ENCODE data around the gene NAA80.

Gene NAA80, protein sequence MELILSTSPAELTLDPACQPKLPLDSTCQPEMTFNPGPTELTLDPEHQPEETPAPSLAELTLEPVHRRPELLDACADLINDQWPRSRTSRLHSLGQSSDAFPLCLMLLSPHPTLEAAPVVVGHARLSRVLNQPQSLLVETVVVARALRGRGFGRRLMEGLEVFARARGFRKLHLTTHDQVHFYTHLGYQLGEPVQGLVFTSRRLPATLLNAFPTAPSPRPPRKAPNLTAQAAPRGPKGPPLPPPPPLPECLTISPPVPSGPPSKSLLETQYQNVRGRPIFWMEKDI

DNA sequence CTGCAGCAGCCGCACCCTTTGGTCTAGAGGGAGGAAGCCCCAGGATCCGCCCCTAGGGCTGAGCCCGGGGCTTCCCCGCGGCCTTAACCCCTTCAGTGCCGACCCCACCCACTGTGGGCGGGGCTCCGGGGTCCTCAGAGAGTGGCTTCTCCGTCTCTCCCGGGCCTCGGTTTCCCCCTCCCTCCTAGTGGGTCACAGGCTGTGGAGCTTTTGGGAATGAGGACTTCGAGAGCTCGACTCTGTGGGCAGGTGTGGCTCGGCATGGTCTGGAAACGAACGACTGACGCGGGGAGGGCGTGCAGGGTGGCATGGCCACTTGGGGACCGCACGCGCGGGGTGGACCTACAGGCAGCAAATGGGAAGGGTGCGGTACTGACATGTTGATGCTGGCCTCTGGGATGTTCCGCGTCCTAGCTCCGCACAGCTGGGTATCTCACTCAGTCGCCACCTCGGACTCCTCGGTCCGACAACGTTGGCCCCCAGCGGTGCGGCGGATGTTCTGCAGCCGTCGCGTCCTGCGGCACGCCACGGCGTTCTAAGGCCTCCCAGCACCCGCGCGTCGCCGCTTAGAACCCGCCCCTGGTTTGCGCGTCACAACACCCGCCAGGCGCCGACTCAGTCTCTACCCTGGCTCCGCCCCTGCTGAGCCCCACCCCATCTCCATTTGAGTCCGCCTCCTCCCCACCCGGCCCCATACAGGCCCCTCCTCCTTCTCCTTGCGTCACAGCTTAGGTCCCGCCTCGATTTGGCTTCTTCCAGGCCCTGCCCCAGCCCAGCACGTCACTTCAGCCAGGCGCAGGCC is at the start of gene NAA80, which contains the start of gene HYAL3:
TSS of gene NAA80 (minus strand) at position 570 of the 802 bp plus-strand sequence. CDS start 1,942 bp downstream, outside the sequence.
TSS of gene HYAL3 (minus strand) at position 570 of the 802 bp plus-strand sequence. CDS start 3,803 bp downstream, outside the sequence.
- peak; percentile 99 for DNase-seq (ENCODE audit: low read depth)

DNA sequence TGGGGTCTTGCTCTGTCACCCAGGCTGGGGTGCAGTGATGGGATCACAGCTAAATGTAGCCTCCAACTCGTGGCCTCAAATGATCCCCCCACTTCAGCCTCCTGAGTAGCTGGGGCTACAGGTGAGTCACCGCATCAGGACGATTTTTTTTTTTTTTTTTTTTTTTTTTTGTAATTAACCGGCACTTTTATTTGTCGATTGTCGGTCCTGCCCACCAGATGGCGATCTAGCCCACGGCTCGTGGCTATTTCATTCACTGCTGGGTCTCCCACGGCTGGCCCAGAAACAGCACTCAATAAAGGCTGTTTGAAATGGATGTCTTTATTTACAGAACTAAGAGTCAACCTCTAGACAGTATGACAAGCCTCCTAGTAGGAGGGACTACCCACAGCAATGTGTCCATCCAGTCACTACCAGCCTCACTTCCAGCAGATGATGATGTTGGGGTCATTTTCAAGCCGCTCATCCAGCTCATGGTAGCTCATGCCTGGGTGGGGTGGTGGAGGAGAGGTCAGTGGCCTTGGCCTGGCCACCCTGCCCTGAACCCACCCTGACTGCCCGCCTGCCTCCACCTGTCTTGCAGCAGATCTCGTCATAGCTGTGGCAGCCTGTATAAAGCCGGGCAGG is 48.1 kb upstream of the NAA80 start:
- DNase-seq (ENCODE audit: low read depth): peak; percentile 68

DNA sequence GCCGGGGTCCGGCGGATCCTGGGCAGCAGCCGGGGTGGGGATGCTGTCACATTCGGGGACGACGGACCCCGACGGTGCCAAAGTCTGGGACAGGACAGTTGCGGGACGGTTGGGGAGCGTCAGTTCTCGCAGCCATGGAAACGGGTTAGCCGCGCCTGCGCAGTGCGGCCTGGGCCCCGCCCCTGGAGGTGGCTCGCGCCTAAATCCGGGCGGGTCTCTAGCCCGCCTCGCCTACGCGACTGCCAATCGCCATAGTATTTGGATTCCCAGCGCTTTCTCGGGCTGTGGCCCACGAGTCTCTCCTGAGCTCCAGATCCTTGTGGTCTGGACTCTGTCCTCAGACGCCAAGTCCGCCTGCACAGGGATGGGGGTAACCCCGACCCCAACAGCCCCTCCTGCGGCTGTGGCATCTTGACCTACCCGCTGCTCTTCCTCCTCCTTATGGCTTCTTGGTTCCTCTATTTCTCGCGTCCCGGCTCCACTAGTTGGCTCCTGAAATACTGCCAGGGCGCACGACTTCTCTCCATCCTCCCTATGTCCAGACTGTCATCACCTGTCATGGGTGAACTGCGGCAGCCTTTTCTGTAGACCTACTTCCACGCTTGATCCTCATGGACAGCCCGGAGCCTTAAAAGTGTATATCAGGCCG is 46.5 kb upstream of the NAA80 start, which contains the start of gene ZMYND10:
TSS of gene ZMYND10 (minus strand) at position 147 of the 649 bp plus-strand sequence. CDS start 153 bp downstream, outside the sequence.
- peak; percentile 78 for DNase-seq (ENCODE audit: low read depth)

DNA sequence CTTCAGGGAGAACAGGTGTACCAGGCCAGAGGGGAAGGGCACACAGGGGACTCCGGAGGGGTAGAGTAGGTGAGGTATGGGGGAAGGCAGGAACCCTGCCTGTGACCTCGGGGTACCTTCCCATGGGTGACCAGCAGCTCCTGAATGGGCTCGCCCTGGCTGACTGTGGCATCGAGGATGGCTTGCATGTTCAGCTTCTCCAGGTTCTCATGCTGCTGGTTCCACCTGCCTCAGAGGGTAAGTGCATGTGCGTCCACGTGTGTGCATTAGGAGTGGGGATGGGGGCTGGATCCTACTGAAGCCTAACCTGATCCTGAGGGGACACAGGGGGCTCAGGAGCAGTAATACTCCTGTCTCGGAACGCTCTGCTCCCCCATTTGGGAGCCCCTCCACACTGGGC is 45.8 kb upstream of the NAA80 start:
- no peak for DNase-seq (ENCODE audit: low read depth)

DNA sequence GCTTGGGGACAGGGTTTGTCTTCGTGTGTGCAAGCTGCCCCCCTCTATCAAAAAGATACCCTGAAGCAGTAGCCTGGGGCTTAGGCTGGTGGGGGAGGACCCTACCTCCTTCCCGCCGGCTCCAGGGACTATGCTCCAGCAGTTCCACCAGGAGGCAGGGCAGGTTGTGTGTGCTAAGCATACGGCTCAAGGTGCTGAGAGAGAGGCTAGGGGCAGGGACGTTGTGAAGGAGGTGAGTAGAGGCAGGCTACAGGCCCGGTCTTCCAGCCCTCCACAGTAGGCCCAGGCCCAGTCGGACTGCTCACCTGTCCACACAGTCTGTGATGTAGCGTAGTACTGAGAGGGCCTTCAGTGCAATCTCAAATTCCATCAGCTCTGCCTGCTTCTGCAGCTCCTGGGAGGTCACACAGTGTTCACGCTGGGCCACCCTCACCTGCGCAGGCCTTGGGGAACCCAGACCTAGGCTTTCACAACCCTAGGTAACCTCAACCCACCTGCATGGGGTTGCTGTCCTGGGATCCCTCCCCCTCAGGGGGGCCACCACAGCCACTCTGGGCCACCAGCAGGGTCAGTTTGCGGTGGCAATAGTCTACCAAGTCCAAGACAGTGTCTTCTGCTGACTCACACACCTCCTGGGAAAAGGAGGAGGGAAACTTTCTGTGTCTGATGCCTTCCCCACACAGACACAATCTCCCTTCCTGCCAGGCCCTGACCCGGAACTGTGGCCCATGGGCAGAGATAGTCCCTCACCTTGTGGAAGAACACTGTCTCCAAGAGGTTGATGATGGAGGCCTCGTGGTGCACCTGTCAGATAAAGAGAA is 43.8 kb upstream of the NAA80 start:
- no peak for DNase-seq (ENCODE audit: low read depth)

DNA sequence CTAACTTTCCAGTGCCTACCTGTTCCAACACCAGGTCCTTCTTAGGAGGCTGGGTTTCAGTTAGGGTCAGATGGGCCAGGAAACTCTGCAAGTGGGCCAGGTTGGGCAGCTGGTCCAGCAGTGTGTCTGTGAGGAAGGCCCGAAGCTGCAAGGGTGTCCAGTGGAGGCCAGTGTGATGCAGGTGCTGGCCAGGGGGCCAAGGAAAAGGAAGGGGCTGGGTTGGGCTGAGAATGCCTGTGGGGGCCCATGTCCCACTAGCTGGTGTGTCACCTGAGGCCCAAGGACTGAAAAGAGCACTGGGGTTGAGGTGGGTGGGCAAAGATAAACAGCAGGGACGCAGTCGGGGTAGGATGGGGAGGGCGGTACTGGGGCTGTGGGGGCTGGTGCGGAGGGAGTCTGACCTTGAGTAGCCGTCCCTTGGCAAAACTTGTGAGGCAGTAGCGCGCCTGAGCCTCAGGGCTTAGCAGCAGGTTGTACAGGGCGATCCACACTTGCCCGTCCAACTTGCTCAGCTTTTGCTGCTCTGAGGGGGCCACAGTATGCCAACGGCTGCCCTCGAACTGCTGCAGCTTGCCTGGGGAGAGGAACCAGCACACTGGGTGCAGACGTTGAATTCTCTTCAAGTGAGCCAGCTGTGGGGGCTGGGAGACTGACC is 42.9 kb upstream of the NAA80 start:
- DNase-seq (ENCODE audit: low read depth): no peak

DNA sequence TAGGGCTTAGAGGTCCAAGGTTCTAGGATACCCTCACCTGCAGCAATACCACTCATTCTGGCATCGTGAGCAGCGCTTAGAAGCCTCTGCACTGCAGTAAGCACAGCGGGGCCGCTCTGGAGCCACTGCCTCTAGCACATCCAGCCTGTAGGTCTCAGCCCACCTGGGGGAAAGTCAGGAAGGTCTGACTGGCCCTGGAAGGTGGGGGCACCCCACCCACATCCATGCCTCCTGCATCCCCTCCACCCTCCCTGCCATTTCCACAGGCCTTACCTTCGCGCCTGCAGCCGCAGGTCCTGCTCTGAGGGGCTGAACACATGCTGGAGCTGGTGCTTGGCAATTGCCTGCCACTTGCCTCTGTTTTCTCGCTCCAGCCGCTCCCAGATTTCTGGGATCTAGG is 42.3 kb upstream of the NAA80 start:
- no peak for DNase-seq (ENCODE audit: low read depth)

DNA sequence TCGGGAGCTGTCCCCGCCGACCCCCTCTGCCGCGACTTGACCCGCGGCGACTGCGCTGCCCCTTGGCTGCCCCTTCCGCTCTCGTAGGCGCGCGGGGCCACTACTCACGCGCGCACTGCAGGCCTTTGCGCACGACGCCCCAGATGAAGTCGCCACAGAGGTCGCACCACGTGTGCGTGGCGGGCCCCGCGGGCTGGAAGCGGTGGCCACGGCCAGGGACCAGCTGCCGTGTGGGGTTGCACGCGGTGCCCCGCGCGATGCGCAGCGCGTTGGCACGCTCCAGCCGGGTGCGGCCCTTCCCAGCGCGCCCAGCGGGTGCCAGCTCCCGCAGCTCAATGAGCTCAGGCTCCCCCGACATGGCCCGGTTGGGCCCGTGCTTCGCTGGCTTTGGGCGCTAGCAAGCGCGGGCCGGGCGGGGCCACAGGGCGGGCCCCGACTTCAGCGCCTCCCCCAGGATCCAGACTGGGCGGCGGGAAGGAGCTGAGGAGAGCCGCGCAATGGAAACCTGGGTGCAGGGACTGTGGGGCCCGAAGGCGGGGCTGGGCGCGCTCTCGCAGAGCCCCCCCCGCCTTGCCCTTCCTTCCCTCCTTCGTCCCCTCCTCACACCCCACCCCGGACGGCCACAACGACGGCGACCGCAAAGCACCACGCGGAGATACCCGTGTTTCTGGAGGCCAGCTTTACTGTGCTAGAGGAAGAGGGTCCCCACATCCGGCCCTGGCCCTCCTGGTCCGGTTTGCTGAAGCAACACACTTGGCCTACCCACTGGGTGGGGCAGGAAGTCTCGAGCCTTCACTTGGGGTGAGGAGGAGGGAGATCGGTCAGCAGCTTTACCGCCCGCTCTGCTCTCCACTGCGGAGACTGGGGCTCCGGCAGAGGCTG is 41.5 kb upstream of the NAA80 start, which contains the start of gene RASSF1:
TSS of gene RASSF1 (minus strand) at position 389 of the 882 bp plus-strand sequence. CDS start at position 358, 31 bp downstream.
- DNase-seq (ENCODE audit: low read depth): peak; percentile 77

DNA sequence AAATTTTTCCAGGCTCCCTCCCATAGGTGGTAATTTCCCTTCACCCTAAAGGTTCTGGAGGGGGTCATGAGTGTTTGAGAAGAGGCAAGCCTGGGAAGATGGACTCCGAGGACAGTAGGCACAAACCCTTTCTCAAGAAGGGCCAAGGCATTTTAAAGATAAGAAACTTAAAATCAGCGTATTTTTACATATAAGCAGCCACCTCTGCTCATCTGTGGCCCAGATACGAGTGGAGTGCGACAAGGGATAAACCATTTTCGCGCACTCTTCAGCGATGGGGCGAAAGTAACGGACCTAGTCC is 40.9 kb upstream of the NAA80 start:
- DNase-seq (ENCODE audit: low read depth): no peak

DNA sequence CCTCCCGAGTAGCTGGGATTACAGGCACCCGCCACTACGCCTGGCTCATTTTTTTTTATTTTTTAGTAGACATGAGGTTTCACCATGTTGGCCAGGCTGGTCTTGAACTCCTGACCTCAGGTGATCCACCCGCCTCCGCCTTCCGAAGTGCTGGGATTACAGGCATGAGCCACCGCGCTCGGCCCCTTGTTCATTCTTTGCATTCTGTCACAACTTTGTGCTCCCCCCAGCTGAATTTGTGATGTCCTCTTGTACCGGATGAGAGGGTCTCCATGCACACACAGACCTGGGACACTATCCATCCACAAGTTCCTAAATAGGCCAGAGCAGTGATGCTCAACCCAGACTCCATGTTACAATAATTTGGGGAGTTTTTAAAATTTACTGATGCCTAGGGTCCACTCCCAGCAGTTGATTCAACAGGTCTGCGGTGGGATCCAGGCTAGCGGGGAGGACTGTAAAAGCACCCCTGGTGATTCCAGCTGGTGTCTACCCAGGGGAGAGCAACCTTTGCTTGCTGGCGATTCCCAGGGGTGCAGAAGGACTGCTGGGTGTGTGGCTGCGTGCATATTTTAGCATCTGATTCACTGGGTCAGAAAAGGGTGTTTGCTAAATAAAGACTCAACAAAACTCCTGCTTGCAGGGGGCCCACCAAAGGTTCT is 40.4 kb upstream of the NAA80 start:
- no peak for DNase-seq (ENCODE audit: low read depth)

DNA sequence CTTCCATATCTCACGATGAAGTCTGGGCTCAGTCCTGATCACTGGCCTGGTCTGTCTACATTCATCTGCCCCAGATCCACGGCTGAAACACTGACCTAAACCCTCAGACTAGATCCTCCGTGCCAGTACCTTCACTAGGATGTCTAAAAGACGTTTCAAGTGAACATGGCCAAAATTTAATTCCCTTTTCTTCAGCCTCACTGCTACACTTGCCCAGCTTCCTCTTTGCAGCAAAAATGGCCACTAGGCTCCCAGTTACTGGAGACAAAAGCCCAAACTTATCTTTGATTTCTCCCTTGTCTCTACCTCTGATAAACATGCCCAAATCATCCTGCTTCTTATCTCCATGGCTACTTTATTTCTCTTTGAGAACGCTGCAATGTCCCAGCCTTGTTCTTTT is 39.8 kb upstream of the NAA80 start:
- DNase-seq (ENCODE audit: low read depth): no peak

DNA sequence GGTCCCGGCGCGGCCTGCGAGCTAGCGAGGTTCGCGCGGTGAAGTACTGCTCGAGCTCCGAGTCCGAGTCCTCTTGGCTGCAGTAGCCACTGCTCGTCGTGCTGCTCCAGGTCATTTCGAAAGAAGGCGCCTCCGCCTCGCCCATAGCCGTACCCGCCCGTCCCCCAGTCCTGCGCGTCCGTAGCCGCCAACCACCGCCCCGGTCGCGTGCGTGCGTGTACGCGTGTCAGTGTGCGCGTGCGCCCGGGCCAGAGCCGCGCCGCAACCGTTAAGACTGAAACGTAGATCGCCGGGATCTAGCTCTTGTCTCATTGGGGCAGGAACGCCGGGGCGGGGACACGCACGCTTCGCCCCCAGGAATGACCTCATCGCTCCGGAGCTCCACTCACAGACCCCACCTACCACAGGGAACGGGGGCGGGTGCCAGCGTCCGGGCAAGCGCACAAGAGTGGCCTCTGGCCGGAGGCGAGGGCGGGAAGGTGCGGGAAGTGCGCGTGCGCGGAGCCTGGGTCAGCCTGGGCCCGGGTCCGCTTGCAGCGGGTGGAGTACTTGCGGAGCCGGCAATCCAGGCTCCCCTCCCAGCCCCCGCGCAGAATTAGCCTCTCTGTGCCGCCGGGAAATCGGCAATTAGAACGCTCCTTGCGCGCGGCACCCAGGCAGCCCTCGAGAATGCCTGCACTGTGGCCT is 38.1 kb upstream of the NAA80 start:
- DNase-seq (ENCODE audit: low read depth): peak; percentile 96

DNA sequence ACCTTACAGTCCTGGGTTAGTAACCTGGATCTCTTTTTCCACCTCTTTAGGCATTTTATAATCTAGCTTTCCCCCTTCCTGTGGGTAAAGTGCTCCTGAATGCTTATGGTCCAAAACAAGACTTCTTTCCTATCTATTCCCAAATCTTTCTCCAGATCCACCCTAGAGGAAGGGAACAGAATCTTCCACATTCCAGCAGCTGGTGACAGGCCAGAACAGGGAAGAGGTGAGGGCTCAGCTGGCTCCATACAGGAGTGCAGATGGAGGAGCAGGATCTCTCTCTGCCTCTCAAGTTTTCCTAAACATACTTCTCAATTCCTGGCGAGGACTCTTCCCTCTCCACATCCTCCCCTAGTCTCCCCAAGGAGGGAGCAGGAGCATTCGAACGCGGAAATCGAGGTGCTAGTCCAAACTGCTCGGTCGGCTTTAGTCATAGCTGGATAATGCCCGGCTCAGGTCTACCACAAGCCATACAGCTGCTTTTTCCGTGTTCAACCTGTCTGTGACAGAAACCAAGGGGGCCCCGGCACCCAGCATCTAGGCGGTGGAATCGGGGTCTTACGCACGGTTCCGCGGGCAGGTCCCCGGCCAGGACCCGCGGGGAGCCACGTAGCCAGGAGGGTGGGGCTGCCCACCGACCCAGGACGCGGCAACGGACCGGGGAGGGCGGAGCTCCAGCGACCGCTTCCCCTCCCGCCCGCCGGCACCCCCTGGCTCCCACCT is 37.4 kb upstream of the NAA80 start:
- DNase-seq (ENCODE audit: low read depth): no peak

DNA sequence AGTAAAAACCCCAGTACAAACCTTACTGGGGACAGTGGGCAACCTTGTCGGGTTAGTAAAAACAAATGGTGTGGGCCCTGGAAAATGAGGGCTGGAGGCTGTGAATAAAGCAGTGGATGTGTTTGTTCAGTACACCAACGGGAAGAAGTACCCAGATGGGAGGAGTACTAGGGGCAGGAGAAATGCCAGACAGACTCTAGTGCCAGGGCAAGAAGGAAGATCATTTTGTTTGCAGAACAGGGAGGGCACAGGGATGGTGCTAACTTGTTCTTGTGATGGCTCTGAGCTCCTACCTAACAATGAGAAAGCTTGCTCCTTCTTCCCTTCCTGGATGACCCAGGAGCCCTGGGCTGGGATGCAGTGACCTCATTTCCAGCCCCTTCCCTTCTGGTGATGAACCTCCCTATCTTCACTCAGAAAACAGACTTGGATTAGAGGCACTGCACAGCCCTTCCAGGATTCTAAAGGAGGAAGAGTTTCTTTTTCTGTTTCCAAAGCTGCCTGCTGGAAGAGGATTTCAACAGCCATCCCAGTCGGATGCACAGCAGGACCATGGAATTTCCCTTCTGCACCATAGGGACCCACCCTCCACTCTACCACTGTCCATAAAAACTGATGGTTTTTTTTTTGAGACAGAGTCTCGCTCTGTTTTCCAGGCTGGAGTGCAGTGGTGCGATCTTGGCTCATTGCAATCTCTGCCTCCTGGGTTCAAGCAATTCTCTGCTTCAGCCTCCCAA is 35.3 kb upstream of the NAA80 start:
- DNase-seq (ENCODE audit: low read depth): no peak

DNA sequence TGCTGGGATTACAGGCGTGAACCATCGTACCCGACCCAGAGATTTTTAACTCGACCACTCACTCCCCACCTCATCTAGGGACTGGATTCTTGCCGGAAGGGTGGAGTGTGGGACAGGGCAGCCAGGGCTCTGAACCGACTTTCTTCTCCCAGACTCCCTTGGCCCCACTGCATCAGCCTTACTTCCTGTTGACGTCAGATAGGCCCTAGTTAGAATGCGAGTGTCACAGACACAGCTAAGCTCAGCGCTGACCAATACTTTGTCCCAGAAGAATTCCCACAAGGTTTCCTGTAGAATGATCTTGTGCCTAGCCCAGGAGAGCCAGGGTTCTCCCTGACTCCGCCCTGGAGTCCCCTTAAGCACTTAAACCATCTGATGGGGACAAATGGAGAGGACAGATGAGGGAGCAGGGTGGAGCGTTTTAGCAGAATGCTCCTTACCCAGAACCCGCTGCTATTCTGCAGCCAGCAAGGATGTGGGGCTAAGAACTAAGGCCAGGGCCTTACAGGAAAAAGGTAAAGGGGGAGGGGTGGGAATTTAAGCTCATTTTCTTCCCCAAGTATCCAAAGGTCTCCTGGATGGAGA is 34.6 kb upstream of the NAA80 start:
- DNase-seq (ENCODE audit: low read depth): no peak

DNA sequence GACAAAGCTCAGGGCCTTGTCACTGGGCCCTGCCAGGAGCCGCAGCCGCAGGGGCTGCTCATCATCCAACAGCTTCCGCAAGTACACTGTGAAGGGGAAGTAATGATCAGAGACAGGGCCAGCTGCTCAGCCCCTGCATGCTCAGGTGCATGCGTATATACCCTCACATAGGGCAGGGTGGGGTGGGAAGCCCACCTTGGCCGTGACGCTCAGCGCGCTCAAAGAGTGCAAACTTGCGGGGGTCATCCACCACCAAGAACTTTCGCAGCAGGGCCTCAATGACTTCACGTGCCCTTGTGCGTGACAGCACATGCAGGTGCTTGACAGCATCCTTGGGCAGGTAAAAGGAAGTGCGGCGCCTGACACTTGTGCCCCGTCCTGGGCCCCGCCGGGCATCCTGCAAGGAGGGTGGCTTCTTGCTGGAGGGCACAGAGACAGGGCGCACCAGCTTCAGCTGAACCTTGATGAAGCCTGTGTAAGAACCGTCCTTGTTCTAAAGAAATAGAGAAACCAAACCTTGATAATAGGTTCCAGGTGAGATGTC is 32.2 kb upstream of the NAA80 start:
- DNase-seq (ENCODE audit: low read depth): no peak

DNA sequence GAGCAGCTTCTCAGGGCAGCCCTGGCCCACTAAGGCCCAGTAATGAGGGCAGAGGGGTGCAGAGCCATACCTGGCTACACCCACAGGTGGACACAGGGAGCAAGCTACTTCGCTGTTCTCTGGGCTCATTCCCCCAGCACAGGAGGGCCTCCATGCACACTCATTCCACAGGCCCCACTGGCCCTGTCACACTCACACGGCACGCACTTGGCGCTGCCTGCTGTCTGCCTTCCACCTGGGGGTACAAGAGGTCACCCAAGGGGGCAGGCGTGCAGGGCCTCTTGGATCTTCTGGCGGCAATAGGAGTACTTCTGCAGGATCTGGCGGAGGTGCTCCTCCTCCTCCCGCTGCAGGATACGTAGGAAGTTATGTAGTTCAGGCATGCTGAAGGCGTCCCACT is 31.1 kb upstream of the NAA80 start:
- no peak for DNase-seq (ENCODE audit: low read depth)
